HG02973 (cell line): ENCODE results near the gene ELK4.
"Not testable (repeated sequence)": the region's sequence is repeated elsewhere in the genome, so short reads cannot be mapped to it uniquely, and the experiment has no call there.

Experiments
- ATAC-seq: cut with Tn5 transposase; IDR thresholded peaks from one replicate; pipeline ENCODE4 v1.9.1; 2021; ENCODE audit warnings: moderate library complexity; ENCODE audit not compliant: unreplicated experiment

Gene ELK4

DNA sequence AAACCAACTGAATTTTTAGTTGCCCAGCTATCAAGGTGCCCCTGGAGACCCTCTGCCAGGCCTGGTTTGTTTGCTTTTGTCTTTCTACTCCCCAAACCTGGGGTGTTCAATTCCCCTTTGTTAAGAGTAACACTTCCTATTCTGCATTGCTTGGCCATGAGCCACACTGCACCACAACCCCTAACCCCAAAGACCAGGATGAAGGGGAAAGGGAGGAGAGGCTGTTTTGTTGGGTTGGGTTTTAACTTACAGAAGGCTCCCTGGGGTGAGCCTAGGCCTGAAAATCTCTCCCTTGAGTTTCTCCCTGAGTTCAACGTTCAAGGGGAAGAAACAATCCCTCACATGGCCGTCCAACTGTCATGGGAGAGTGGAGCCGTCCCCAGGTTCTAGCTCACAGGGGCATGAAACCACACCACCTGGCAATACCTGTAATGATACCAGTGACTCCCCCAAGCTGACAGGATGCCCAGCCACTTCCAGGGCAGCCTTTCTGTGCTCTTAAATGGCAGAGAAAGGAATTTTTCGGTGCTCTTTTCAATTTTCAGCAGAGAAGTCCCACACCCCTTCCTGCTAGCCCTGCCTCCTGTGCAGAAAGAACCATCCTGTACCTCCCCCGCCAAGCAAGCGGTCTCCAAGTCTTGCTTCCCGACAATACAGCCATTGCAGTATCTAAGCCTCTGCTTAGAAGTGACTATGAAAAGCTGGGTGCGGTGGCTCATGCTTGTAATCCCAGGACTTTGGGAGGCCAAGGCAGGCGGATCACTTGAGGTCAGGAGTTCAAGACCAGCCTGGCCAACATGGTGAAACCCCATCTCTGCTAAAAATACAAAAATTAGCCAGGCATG lies 33.6 kb upstream of the ELK4 start:
- ATAC-seq: no peak

DNA sequence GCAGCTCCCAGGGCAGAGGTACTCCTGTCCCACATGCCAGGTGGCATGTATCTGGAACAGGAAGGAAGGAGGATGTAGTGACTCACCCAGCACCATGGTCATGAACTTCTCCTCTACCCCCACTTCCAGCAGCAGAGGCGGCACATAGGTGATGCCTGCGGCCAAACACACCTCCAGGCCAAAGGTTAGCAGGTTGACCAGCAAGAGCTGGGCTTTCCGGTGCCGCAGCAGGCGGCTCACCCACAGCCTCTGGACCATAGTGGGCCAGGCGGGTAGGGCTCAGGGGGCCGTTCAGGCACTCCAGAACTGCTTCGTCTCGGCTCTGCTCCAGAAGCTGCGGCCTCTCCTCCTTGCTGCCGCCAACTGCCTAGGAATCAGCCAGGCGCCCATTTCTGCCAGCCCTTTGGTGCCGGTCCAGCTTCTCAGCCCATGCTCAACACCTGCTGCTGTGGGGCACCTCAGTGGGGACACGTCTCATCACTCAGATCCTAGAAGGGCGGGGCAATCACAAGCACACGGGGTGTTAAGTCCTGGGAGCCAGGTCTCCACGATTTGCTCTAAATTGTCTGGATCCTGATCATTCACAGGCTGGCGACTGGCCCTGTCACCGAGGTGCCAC lies 32.7 kb upstream of the ELK4 start:
- ATAC-seq: no peak

DNA sequence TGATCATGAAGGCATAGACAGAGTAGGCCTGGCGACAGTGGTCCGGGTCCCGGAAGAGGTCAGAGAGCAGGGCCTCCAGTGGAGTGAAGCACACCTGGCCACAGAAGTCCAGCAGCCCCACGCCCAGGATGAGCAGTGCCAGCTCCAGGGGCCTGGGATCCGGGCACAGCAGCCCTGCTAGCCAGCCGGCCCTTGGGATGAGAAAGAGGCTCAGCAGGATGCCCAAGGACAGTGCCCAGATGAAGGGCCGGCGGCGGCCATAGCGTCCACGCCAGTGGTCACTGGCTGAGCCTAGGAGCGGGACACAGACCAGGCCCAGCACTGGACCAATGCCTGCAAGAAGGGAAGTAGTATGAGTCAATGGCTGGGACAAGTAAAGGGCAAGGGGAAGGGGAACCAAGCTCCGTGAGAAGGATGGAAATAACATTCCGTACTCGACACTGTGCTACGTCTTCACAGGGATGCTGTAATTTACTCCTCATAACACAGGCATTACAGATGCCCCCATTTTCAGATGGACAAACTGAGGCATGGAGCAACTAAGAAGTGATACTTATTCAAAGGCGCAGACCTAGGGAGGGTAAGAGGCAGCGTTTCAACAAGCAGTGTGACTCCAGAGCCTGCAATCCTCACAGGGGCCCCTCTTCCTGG lies 31.6 kb upstream of the ELK4 start:
- no peak for ATAC-seq

DNA sequence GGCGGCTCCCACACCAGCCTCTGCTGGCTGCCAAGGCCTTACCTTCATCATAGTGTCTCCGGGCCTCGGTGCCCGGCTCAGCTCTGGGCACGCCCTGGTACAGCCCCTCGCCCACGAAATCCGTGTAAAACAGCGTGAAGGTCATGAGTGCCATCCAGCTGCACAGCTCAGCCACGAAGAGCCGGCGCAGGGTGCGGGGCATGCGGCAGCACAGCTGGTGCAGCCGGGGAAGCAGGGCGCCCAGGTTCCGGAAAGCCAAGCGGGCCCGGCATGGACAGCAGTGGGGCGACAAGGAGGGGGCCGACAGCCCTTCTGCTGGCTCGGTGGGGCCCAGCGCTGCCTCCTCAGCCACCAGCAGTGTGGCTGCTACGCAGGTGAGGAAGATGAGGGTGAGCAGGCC lies 31.0 kb upstream of the ELK4 start:
- ATAC-seq: no peak

DNA sequence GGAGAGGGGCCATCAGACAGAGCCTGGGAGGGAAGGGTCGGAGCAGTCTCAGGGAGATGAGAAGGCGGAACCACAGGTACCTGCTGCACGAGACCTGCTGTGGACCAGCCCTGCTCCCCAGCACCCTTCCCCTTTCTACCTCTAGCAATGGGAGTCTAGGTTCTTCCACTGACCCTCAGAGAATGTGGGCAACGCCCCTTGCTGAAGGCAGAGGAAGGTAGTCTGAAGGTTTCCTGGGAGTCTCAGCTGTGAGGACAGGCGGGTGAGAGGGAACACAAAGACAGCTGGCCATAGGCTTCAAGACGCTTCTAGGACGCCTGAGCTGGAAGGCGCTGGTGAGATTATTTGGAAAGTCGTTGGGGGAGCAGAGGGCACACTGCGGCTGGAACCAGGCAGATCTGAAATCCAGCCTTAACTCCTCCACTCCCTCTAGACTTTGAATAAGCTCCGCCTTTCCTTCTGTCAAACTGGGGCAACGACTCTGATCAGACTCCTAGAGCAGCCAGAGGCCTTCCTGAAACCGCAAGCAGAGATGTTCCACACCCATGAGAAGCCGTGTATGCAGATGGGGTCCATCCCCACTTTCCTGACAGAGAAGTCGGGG lies 30.4 kb upstream of the ELK4 start:
- ATAC-seq: no peak

DNA sequence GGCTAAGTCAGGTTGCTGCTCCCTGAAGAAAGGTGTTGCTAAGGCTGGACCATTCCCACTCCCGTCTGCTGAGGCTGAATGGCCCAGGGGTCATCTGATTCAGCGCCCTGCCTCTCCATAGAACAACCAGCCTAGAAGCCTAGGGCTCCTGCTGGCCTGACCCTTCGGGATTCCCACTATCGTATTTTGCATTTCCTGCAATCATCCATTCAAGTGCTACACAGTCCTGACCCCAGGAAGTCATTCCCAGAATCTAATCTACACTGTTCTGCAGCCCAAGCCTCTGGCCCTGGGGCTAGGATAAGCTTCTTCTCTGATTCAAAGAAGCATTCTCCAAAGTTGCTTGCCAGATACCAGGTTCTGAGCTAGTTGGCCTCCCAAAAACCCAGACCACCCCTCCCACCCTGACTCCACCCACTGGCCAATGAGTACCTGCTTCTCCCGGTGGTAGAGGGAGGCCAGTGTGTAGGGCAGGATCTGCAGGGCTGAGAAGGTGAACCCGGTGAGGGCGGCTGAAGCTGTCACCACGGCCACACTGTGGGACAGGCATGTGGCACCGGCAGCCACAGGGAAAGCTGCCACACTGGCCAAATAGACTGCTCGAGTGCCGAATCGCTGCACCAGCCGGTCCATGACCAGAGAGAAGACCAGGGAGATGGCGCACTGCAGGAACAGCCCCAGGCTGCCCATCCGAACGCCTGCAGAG lies 29.8 kb upstream of the ELK4 start:
- no peak for ATAC-seq

DNA sequence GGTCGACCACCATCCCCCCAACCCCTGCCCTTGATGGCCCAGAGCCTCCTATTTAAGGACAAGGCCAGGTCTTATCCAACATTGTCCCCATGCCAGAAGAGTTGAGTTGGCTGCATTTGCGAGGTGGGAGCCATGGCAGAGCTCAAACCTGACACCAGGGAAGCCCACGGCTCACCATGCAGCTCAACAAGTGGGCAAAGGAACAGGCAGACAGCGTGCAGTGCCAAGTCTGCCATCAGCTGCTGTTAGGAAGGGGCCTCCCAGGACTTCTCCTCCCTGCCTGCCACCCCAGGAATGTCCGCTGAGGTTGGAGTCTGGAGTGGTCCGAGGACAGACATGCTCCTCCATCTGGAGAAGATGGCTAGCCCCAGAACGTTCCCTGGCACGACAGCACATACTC lies 28.6 kb upstream of the ELK4 start:
- no peak for ATAC-seq

DNA sequence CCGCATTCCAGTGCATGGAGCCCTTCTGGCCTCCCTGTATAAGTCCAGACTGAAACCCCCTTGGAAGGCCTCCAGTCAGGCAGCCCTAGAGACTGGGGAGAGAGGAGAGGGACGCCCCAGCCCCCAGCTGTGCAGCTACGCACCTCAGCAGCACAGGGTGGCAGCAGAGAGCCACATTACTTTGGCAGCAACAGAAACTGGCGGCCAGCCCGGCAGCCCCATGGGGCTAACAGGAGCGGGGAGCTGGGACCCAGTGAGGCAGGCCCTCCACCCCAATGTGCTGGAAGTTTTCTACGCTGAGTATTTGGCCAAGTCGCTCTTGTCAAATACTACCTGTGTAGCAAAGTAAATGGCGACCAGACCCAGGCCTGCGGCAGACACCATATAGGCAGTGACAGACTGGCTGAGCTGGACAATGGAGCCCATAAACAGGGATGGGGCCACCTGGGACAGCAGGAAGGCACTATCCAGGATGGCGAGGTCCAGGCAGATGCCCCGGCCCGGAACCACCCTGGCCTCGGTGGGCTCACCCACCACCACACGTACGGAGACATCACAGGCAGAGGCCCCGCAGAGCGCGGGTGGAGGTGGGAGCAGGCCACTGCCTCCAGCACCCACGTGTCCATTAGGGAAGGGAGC lies 27.3 kb upstream of the ELK4 start:
- peak; percentile 71 for ATAC-seq

DNA sequence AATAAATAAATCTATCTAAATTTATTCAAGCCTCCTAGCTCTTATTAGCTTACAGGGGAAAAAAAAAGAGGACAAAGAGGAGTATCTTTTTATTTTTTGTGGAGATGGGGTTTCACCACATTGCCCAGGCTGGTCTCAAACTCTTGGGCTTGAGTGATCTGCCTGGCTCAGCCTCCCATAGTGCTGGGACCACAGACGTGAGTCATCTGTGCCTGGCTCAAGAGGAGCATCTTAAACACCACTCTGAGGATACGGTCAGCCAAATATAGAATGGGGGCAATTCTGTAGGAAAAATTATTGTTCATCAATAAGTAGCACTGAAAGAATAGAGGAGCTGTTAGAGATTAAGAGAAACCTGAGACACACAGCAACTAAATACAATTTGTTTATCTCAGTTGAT lies 24.4 kb upstream of the ELK4 start:
- no peak for ATAC-seq

DNA sequence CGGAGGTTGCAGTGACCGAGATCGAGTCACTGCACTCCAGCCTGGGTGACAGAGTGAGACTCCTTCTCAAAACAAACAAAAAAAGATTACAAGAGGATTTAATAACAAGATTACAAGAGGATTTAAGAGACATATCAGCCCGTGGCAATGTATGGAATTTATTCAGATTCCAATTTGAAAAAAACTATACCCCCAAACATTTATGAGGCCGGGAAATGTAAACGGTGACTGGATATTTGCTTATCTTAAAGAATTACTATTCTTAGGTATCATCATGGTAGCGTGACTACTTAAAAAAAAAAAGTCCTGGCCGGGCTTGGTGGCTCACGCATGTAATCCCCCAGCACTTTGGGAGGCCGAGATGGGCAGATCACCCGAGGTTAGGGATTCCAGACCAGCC lies 21.2 kb upstream of the ELK4 start:
- ATAC-seq: no peak

DNA sequence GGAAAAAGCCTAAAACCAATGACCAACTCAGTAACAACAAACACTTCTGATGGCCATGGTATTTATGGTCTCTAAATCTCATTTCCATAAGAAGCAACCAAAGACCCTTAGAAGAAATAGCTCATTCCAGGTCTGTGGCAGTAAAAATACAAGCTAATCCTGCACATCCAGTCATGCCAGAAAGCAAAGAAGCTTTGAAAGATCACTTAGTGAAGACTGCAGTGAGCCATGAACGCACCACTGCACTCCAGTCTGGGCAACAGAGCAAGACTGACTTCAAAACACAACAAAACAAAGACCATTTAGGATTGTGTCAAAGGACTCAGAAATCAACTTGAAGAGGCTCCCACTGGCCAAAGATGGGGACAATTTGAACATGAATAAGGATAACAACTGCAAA lies 18.4 kb upstream of the ELK4 start:
- no peak for ATAC-seq

DNA sequence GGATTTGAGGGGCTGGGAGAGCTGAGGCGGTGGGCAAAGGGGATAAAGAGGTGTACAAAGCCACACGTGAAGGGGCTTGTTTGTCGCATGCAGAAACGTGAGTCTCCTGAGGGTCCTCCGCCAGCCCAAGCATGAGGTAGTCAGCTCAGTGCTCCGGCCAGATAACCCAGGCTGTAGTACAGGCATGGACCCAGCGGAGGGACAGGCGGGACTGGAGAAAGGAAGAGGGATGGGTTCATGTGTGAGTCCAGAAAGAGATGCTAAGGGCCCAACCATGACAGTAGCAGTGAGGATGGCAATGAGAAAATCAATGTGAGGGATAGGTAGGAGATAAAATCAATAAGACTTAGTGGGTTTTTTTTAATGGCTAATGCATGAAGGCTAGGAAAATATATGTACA lies 13.7 kb upstream of the ELK4 start:
- no peak for ATAC-seq

DNA sequence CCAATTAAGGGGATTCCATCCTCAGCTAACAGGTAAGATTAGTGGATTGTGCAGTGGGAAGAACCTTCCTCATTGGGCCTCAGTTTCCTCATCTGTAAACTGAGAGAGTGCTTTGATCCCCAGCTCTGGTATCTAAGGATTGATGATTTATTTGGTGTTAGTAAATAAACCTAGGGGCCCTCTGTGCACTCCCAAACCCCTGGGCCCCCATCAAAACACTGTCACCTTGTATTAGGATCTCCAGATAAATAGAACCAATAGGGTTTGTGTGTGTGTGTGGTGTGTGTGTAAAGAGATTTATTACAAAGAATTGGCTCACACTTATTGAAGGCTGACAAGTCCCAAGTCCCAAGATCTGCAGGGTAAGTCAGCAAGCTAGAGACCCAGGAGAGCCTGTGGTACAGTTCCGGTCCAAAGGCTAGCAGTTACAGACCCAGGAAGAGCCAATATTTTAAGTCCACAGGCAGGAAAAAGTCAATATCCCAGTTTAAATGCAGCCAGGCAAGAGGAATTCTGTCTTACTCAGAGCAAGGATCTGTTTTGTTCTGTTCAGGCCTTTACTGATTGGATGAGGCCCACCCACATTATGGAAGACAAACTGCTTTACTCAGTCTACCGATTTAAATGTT lies 11.0 kb upstream of the ELK4 start:
- no peak for ATAC-seq

DNA sequence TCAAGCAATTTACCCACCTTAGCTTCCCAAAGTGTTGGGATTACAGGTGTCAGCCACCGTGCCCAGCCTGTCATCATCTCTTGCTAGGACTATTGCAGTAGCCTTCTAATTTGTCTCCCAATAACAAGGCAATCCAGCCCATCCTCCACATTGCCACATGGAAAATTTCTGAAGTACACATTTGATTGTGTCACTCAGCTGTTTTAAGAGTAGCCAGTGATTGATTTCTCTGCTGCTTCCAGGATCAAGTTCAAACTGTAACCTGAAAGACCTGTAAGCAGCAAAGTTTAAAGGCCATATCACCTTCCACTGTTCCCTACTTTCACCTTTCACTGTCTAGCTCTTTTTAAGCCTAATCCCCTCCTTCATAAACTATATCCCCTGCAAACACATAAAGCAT lies 7.8 kb upstream of the ELK4 start:
- ATAC-seq: no peak

DNA sequence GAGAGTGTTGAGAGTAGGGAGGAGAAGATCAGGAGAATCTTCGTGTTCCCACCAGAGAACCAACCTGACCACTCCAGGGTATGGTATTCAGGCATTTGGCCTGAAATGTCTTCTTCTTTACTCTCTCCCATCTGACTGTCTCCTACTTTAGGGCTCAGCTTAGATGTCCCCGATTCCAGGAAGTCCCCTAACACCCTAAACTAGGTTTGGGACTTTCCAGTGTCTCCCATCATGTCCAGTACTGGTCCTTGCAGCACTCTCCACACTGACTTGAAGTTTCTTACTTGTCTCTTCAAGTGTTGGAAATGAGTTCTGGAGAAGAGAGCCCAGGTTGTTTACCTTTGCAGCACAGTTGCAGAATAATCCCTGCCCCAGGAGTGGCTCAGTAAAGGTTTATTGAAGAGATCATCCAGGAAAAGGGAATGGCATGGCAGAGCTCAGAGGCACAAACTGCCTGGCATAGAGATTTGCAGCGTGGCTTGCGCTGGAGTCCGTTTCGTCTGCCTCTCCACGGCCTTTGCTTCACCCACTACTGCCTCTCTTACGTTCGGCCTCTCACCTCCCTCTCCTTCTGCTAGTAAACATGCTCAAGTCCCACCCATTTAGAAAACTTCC lies 6.2 kb upstream of the ELK4 start:
- ATAC-seq: no peak

DNA sequence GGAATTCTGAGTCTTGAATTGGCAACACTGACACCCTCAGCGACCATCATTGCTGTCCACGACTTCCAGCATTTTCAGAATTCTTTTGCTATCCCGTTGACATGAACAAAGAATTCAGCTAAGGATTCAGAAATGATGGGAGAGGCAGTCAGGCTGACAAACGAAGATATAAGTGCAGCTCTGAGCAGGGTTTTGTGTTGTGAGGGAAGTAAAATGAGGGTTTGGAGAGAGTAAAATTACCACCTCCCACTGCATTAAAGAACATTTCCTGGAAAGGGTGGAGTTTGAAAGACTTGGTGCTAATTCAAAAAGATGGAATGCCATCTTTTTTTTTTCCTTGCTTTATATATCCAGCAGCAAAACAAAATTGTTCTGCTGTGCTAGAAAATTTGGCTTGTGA lies 4.9 kb upstream of the ELK4 start:
- ATAC-seq: no peak

DNA sequence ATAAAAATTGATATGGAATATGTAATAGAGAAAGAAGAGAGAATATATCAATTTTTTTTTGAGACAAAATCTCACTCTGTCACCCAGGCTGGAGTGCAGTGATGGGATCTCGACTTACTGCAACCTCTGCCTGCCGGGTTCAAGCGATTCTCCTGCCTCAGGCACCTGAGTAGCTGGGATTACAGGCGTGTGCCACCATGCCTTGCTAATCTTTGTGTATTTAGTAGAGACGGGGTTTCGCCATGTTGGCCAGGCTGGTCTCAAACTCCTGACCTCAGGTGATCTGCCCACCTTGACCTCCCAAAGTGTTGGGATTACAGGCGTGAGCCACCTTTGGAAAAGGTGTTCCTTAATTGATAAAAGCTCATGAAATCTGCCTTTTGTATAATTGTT lies 4.3 kb upstream of the ELK4 start:
- ATAC-seq: not testable (repeated sequence)

DNA sequence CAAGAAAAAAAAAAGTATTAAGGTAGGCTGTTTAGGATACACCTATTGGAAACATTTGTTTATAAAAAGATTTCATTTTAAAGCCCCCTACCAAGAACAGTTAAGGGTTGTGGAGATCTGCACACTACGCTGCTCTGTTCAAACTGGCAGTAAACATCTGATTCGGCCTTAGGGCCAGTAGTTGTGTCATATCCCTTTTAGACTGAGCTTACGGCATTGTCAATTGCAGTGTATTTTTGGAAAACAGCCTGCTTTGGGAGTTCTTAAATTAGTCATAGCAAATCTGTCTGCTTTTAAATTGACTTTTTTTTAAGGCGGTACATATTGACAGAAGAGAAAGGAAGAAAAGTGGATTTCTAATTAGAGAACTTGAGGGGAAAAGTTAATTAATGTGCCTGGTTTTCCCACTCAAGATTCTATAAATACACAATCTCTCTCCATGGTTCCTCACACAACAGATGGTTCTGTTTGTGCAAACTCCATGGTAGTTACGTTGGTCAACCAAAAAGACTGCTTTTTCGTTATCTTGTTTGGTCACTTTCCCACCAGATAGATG lies 1.7 kb upstream of the ELK4 start:
- ATAC-seq: no peak

DNA sequence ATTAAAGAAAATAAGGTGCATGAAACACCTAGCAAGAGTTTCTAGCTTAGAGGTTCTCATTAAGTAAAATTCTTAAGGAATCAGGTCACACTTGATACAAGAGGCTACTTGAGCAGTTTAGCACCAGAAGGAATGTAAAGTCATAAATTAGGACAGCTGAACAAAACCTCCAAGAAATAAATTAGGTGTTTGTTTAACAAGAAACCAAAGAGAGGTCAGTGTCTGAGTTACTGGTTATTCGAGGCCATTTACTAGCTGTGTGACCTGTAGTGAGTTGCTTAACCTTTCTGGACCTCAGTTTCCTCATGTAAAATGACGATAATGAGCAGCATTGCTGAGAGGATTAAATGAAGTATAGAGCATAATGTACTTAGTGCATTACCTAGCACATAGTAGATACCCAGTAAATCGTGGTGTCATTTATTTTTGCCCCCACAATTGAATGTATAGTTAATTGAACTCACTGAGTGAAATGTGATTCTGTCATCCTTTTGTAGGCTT lies 908 bp upstream of the ELK4 start:
- no peak for ATAC-seq
